Epidermal melanocyte (primary cell): ENCODE results near the gene FIGNL1.

Experiments used
- DNase-seq: peaks from one replicate; pipeline ENCODE4 v3.0.0; 2011; ENCODE audit warnings: low spot score; ENCODE audit not compliant: insufficient read length

Gene FIGNL1, protein sequence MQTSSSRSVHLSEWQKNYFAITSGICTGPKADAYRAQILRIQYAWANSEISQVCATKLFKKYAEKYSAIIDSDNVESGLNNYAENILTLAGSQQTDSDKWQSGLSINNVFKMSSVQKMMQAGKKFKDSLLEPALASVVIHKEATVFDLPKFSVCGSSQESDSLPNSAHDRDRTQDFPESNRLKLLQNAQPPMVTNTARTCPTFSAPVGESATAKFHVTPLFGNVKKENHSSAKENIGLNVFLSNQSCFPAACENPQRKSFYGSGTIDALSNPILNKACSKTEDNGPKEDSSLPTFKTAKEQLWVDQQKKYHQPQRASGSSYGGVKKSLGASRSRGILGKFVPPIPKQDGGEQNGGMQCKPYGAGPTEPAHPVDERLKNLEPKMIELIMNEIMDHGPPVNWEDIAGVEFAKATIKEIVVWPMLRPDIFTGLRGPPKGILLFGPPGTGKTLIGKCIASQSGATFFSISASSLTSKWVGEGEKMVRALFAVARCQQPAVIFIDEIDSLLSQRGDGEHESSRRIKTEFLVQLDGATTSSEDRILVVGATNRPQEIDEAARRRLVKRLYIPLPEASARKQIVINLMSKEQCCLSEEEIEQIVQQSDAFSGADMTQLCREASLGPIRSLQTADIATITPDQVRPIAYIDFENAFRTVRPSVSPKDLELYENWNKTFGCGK

DNA sequence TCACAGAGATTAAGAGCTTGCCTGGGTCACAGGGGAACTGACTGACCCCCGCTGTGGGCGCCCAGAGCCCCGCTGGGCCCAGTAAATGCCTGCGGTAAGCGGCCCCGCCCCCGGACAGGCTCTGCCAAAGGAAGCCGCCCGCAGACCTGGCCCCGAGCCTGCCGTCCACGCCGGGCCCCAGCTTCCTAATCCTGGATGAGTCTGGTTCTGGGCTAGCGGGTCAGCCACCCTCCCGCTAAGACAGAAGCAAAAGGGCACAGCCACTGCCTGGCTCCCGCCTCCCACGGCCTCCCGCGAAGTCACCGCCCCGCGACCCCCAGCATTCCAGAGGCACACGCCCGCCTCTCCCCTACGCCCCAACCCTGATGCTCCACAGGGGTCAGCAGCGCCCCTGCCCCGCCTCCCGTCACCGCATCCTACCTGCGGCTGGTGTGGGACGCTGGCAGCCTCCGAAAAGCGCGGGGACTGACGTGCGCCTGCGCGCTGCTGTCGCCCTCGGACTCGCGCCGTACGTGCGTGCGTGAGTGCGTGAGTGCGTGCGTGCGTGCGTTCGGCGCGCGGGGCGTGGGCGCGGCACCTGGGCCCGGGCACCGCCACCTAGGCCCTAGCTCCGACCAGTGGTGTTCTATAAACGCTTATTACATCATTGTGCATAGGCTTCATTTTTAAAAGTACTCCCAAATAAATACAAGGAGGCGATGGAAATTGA lies at the start of gene FIGNL1:
TSS of gene FIGNL1 (minus strand) at position 470 of the 709 bp plus-strand sequence. CDS start 3,063 bp downstream, outside the sequence.
- DNase-seq: peak; percentile 65

DNA sequence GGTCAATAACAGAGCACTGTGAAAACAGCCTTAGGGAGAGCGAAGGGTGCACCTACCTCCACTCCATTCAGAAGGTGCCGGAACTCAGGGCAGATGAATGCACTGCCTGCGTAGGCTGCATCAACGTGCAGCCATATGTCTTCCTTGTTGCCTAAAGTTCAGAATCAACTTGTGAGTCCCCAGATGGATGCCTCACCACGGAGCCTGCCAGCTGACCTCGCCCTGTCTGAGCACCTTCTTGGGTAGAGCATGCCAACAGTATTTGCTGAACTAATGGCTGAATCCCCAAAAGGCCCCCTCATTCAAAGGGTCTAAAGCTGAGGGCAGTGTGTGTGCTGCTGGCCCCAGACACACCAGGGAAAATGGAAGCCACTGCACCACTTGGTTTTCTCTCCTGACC lies 48.9 kb upstream of the FIGNL1 start:
- no peak for DNase-seq

DNA sequence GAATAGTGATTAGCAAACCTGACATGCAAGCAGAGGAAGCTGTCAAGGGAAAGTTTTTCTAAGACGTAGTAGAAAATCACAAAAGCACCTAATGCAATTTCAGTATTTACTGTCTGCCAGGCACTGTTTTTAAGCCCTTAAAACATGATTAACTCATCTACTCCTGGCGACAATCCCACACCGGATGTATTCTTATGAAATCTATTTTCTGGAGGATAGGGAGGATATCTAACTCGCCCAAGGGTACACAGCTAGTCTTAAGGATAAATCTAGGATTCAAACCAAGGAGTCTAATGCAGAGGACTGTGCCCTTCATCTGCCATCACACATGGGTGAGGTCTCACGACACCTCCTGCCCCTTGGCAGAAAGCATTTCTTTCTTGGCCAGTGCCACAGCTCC lies 47.8 kb upstream of the FIGNL1 start:
- no peak for DNase-seq

DNA sequence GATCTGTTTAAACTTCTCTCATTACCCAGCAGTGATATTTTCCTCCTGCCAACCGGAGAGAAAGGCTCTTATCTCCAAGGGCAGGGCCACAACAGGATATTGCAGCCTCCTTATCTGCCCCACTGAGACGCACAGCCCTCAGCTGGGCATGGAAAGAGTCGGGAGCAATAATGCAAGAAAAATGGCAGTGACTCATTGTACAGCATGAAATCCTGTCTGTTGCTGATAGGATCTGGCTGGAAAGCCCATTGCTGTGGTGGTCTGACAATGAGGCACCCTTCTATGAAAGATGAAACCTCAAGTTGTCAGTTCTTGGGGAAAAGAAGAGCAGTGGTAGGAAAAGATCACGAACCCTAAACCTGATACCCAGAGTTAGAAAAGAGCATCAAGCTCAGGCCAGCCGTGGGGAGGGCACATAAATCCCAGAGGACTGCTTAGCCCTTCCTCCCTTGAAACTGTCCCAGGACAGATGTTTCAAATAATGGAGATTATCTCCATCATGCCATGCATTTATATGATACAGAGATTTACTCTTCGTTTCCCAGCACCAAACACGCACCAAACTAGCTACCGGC lies 47.0 kb upstream of the FIGNL1 start:
- no peak for DNase-seq

DNA sequence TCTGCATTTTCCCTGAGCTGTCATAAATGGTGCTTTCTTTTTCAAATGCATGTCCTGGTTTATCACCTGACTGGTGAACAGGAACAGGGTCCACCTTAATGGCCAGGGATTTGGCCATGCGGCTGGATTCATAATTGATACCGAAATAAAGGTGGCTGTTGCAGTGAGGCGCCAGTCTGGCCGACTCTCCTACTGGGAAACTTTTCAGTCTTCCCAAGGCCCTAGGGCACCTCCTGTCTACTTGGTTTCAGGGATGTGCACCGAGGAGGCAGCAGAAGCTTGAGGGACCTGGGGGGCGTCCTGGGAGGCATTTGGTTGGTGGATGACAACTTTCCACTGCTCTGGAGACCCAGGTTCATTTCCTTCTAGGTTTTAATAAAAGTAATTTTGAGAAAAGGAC lies 46.4 kb upstream of the FIGNL1 start:
- DNase-seq: no peak

DNA sequence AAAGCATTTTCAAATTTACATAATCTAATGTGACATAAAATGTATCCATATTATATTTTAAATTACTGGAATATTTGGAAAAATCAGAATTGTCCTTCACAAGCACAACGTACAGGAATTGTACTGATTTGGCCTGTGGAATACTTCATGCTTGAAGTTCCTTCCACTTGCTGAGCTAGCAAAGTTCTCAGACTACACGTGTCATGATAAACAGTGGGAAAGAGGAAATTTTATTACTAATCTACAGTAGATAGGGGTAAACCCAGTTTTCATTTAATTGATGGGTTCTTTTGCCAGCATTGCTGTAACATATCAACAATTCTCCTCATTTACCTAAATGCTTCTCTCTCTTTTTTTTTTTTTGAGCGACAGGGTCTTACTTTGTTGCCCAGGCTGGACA lies 45.6 kb upstream of the FIGNL1 start:
- no peak for DNase-seq

DNA sequence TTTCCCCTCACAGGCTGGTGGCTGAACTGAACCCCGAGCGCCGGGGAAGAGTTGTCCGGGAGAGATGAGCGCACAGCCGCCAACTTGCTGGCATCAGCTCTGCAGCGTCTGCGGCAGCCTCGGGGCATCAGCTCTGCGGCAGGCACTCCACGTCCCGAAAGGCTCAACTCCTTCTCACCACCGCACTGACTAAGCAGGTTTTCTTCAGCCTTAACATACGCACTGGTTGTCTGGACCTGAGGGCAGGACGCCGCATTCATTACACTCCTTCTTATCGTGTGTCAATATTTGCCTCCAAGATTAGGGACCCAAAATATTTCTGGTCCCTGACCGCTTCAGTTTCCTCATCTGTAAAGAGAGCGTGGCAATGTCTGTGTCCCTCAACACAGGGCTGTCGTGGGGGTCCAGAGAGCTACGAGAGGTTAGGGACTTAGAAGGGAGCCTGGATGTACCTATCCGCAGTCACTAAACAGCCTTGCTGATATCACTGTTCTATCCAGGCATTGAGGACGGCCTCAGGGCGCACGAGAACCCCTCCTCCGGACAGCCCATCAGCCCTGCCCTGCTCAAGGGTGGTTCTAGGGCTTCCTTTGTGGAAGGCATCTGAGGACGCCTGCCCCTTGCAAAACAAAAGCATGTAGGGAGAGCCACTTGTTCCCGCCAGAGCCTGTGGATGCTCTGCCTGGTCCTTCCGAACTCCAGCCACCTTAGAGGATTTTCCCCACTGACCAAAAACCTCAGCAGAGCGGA lies 42.8 kb upstream of the FIGNL1 start:
- DNase-seq: no peak

DNA sequence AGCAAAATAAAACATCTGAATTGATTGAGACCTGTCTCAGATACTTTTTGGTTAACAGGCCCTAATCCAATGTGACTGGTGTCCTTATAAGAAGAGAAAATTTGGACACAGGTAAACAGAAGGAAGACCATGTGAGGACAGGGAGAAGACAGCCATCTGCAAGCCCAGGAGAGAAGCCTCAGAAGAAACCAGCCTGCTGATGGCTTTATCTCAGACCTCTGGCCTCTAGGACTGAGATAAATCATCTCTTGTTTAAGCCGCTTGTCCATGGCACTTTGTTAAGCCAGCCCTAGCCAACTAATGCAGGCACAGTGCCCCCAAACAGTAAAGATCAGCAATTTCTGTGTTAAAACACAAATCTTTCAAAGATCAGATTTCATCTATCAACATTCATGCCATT lies 41.8 kb upstream of the FIGNL1 start:
- DNase-seq: no peak

DNA sequence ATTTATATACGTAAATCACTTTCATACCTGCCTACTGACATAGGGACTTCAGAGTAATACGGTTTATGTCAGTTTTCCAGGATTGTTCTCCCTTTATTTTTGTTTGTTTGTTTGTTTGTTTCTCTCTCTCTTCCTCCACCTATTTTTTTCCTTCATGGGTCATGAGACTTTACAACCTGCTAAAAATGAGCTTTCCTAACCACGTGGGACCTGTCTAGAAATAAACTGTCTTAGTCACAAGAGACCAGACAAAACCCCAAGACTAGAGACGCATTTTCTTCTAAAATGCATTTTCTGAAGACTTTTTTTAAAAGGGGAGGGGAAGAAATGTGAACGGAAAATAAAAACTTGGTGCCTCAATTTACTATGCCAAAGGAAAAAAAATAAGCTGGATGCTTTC lies 41.1 kb upstream of the FIGNL1 start:
- DNase-seq: no peak

DNA sequence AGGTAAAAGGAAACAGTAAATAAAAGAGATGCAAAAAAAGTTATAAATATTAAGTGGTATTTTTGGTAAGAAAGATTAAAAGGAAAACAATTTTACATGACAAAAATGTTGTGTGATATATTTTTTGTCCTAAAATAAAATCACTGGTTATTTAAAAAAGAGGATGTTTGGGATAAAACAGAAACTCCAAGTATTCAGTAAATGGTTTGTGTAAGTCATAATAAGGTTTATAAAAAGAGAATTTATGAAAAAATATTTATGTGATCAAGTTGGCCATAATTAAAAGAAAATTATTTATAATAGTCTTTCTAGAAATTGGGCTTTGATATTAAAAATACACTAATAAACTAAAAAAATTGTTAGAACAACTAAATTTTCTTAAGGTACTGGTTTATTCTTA lies 38.2 kb upstream of the FIGNL1 start:
- DNase-seq: no peak

DNA sequence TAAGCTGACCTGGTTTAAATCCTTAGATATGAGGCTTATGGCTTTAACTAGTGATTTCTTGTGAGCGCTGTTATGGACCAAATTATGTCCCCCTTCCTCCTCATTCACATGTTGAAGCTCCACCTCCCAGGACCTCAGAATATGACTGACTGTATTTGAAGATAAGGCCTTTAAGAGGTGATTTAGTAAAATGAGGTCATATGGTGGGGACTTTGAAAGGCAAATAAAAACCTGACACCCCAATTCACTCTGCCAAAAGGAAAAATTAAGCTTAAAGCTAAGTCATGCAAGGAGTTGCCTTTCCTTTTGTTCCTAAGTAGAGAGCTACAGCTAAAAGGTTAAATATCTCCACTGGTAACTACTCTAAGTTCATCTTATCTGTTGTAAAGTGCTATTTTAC lies 36.4 kb upstream of the FIGNL1 start:
- DNase-seq: no peak

DNA sequence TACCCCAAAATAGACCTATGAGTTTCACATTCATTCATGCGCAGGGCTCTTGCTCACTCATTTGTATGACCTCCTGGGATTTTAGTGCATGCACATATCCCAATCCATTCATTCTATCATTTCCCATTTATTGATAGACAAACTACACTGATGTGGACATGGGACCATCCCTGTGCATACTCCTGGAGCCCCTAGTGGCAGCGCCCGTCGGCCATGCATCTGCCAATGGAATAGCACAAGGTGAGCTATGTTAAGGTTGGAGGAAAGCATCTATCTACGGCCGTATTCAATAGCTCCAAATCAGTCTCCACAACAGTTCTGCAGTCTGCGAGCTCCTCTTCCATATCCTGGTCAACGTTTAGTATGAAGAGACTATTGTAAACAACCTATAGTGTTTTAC lies 31.7 kb upstream of the FIGNL1 start:
- DNase-seq: no peak

DNA sequence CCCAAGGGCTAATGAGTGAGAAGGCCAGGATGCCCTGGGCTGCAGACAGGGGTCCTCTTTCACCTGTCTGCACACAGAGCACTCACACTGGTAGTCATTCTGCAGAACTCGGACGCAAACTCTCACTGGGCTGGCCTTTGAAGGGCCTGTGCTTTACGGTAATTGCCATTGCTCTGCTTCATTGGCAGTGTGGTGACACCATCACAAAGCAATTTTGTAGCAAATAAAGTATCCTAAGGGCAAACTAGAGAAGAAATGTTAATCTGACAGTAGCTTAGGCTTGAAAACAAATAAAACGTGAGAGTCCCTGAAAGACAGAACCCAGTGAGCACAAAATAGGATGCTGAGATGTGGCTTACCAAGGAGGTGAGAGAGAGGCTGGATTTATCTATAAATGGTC lies 30.6 kb upstream of the FIGNL1 start:
- DNase-seq: no peak

DNA sequence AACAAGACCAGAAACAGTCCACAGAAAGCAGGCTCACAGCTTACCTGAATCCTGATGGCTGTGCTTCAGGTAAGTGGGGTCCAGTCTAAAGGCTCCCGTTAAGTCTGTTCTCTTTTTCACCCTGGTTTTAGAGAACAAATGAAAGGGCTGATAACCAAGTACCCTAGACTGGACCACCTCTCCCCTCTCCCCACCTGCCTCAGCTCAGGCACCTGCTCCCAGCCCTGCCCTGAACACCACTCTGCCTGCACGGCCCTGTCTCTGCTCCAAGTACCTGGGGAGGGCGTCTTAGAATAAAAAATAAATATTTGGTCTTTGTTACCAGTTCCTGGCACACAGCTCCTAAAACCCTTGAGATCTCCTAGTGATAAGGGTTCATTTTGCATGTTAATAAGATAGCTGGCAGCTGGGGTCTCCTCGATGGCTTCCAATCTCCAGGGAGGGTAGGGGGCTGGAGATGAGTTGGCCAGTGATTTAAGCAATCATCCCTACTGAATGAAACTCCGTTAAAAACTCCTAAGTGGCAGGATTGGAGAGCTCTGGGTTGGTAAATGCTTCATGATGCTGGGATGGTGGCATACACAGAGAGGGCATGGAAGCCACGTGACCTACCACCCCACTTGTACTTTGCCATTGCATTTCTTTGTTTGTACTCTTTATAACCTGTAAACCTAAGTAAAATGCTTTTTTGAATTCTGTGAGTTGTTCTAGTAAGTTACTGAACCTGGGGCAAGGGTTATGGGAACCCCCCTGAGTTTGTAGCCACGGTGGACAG lies 29.8 kb upstream of the FIGNL1 start:
- DNase-seq: no peak

DNA sequence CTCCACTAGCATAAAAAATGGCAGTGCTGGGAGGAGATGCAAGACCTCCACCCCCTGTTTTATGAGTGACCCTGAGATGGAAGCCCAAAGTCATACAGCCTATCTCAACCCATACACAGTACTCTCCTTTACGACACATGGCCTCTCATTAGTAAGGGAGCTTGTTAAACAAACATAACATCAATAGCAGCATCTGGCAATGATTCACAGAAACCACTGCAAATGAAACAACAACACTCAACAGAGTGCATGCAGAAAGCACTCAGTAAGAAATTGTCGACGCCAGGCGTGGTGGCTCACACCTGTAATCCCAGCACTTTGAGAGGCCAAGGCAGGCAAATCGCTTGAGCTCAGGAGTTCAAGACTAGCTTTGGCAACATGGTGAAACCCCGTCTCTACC lies 27.5 kb upstream of the FIGNL1 start:
- DNase-seq: no peak

DNA sequence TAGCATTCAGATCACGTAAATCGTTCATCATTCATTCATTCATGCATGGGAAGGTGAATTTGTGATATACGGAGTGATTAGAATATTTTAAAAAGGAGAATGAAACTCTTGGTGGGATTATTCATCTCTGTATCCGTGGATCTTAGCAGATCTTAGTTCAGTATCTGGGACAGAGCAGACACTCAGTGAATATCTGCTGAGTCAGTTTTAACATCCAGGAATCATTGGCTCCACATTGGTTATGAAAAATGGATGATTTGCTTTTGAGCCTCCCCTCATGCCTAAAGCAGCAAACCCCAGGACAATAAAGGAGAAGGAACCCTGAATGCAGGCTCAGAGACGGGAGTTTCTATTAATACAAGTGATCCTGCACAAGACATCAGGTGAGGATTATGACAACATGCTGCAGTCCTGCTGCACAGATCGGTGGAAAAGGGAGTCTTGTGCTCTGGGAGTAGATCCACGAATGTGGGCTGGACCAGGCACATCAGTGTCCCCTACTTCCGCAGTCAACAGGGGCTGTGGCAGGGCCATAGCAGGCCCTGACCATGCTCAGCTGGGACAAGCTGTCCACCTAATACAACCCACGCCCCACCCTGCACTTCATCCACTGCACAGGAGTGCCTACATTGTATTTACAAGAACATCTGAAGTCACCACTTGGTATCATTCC lies 26.9 kb upstream of the FIGNL1 start:
- DNase-seq: no peak

DNA sequence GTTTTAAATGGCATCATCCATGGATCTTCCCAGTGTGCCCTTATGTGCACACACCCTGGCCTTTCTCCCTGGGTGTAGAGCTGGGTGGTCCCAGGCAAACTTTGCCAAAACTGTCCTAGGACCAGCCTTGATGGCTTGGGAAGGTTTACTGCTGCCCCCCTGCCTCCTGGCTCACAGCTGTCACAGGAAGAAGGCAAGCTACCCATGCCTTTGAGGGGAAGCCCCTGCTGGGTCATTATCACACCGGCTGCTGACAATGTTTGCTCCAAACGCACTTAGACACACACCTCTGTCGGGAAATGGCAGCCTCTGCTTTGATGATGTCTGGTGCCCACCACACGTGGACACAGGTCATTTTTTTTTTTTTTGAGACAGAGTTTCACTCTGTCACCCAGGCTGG lies 25.2 kb upstream of the FIGNL1 start:
- DNase-seq: no peak

DNA sequence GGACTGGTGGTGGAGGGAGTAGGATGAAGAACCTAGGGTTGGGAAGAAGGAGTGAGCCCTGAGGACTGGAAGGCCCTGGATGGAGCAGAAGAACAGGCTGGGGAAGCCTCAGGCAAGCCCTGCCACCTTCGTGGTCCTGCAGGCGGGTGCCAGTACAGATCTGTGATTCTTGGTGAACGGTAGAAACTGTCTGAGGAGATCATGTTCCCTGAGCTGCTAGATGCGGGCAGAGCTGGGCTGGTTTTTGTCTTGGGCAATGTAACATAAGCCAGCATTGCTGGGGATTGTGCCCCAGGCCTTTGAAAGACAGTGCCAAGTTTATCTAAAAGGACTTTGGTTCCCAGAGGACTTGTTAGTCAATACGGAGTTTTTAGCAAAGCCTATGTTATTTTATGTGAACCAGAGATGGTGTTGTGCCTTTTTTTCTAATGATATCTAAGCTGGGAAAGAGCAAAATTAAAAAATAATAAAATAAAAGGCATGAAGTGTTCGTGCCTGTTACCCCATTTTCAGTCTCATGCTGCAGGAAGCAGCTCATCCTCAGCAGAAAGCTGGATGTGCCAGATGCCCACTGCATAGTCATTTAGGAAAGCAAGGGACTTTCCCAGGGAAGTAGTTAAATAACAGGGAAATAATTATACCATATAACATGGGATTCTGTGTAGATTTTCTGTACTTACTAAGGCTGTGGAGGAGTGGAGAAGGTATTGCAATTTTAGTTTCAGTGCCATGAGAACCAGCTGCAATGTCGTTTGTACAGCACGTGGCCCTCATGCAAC lies 24.4 kb upstream of the FIGNL1 start:
- DNase-seq: no peak

DNA sequence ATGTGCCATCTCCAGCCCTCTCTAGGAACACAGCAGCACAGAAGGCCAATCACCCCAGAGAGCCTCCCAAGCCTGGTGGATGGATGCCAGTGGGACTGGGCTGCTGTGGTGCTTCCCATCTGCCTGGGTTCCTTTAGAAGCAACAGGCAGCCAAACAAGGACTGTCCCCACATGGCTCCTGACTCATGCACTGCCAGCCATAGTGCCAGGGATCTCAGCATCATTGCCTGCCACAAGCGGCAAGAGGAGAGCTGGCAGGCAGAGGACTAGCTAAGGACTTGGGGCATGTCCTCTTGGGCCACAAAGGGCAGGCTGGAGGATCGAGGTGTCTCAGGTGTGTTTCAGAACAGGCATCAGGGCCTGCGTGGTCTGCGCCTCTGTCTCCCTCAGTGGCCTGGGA lies 23.4 kb upstream of the FIGNL1 start:
- DNase-seq: no peak
